Measurements from ENCODE around the gene GNAI2. TPM values are rescaled to one million over a fixed set of nuclear protein-coding genes. Genes with fewer than 3 reads are reported as not detected.

Gene GNAI2
- 286 and 323 TPM in 2 replicates for total RNA-seq

GRCh38 chr3:50235716-50236483 lies at the start of gene GNAI2:
GNAI2 (plus strand) TSS chr3:50236204; CDS start chr3:50236336, 132 bp downstream.

DNA sequence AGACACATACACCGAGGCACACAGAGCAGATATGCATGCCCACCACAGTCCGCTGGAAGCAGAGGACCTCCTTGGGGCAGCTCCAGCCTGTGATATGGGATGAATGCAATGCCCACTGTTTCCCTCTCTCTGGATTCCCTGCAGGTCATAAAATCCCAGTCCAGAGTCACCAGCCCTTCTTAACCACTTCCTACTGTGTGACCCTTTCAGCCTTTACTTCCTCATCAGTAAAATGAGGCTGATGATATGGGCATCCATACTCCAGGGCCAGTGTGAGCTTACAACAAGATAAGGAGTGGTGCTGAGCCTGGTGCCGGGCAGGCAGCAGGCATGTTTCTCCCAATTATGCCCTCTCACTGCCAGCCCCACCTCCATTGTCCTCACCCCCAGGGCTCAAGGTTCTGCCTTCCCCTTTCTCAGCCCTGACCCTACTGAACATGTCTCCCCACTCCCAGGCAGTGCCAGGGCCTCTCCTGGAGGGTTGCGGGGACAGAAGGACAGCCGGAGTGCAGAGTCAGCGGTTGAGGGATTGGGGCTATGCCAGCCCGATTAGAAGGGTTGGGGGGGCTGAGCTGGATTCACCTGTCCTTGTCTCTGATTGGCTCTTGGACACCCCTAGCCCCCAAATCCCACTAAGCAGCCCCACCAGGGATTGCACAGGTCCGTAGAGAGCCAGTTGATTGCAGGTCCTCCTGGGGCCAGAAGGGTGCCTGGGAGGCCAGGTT lies 44.9 kb upstream of the GNAI2 start, which contains the start of gene GNAT1:
Gene GNAT1 (plus strand): TSS at position 675 of the 725 bp plus-strand sequence. CDS start 116 bp downstream, outside the sequence.

GRCh38 chr3:50204804-50205412 lies 31.1 kb upstream of the GNAI2 start, which contains the start of gene SLC38A3:
SLC38A3 (plus strand) TSS chr3:50205271; CDS start chr3:50214200, 8,929 bp downstream.

DNA sequence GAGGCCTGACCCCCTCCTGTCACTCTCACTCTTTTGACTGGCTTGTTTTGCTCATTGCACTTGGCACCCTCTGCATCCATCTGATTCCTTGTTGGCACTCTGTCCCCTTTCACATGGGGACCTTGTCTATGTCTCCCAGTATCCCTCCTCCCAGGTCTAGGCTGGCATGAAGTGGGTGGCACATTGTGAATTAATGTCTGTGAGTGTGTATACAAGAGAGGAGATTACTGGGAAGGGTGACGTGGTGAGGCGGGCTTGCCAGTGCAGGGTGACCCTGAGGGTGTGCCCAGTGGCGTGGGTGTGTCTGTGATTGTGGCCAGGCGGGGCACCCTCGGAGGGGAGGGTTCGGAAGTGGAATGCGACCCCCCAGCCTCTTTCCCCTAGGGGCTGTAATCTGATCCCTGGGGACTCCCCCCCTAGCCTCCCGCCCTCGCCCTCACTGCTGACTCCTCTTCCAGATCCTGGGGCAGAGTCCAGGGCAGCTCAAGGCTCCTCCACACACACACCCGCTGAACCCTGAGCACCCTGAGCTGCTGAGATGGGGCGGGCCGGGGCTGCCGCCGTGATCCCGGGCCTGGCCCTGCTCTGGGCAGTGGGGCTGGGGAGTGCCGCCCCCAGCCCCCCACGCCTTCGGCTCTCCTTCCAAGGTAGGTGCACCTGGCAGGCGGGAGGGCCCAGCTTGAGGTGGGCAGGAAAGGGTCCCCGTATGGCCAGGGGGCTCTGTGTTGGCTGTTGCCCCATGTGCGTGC lies 32.9 kb downstream of the GNAI2 start, which contains the start of gene SEMA3B:
Gene SEMA3B (plus strand): TSS at position 445 of the 749 bp plus-strand sequence. CDS start 94 bp downstream, at position 539.

GRCh38 chr3:50278880-50279224 lies 42.8 kb downstream of the GNAI2 start, which contains the start of gene LSMEM2:
LSMEM2 (plus strand) TSS chr3:50279087; CDS start chr3:50279114, 27 bp downstream.

GRCh38 chr3:50292159-50293078 lies 56.4 kb downstream of the GNAI2 start, which contains the start of gene IFRD2:
IFRD2 (minus strand) TSS chr3:50292429; CDS start chr3:50292274, 155 bp downstream.

GRCh38 chr3:50298836-50299637 lies 63.0 kb downstream of the GNAI2 start, which contains the start of the genes HYAL3 and NAA80:
HYAL3 (minus strand) TSS chr3:50299405; CDS start chr3:50295602, 3,803 bp downstream.
NAA80 (minus strand) TSS chr3:50299405; CDS start chr3:50297463, 1,942 bp downstream.

DNA sequence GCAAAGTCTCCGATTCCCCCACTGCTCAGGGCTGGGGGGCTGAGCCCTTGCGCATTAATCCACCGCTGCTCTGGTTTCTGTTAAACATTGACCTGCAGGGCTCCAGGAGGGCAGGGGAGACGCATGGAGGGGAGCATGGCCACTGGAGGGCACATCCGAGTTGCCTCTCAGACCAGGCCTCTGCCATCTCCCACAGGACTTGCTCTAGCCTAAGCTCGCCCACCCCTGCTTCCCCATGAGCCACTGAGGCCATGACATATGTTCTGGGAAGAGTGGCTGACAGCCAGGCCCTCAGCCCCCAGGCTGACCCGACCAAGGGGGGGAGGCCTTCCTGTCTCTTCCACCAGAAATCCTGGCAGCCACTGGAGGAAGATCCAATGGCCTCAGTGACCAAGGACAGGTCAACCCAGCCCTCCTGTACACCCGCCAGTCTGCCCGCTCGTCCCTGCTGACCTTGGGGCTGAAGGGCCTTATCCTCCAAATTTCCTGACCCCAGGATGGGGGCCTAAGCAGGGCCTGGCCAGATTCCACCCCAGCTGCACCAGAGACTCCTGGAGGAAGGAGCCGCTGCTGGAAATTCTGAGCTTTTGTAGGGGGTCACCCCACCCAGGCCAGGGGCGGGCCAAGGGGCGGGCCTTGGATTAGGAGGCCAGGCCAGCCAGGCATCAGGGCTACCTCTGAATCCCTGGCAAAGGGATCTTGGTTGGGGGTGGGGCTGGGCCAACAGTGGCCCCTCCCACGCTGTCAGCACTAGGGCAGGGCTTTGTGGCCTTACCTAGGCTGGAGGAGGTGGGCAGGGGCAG lies 67.2 kb downstream of the GNAI2 start, which contains the start of gene HYAL1:
Gene HYAL1 (minus strand): TSS at position 562 of the 803 bp plus-strand sequence. CDS start 618 bp downstream, outside the sequence.

Other genes with a start within 250 kb of the GNAI2 start
- 120 and 131 TPM in 2 replicates for gene RBM5, start 147.3 kb upstream of the GNAI2 start, total RNA-seq
- gene SEMA3F, start 80.9 kb upstream of the GNAI2 start, total RNA-seq = 18.6 and 31.0 TPM in 2 replicates
- gene GNAT1, start 44.6 kb upstream of the GNAI2 start, total RNA-seq = not detected in 2 replicates
- gene SLC38A3, start 30.9 kb upstream of the GNAI2 start, total RNA-seq = not detected in 2 replicates
- gene SEMA3B, start 32.9 kb downstream of the GNAI2 start, total RNA-seq = 17.2 and 25.6 TPM in 2 replicates
- not detected in 2 replicates for gene LSMEM2, start 42.9 kb downstream of the GNAI2 start, total RNA-seq
- gene IFRD2, start 56.2 kb downstream of the GNAI2 start, total RNA-seq = 53.4 and 85.1 TPM in 2 replicates
- gene HYAL3, start 63.2 kb downstream of the GNAI2 start, total RNA-seq = 10.6 and 10.8 TPM in 2 replicates
- gene NAA80, start 63.2 kb downstream of the GNAI2 start, total RNA-seq = 3.5 and 5.4 TPM in 2 replicates
- 0.89 and 2.5 TPM in 2 replicates for gene HYAL1, start 67.4 kb downstream of the GNAI2 start, total RNA-seq
- 64.6 and 107 TPM in 2 replicates for gene HYAL2, start 86.5 kb downstream of the GNAI2 start, total RNA-seq
- gene TUSC2, start 92.0 kb downstream of the GNAI2 start, total RNA-seq = 14.5 and 18.3 TPM in 2 replicates
- 34.3 and 37.3 TPM in 2 replicates for gene RASSF1, start 104.6 kb downstream of the GNAI2 start, total RNA-seq
- 0.91 and 1.1 TPM in 2 replicates for gene ZMYND10, start 109.5 kb downstream of the GNAI2 start, total RNA-seq
- 18.4 and 20.1 TPM in 2 replicates for gene NPRL2, start 114.6 kb downstream of the GNAI2 start, total RNA-seq
- gene CYB561D2, start 114.7 kb downstream of the GNAI2 start, total RNA-seq = 31.0 and 32.3 TPM in 2 replicates
- gene TMEM115, start 123.3 kb downstream of the GNAI2 start, total RNA-seq = 53.0 and 54.7 TPM in 2 replicates

Measured in smooth muscle cell of the pulmonary artery (primary cell).